T-cell (primary cell): ENCODE data around the gene NEU4. TPM values are rescaled to one million over a fixed set of nuclear protein-coding genes. Genes with fewer than 3 reads are reported as not detected.
A peak's percentile ranks its signal among the peaks of the same experiment; 100 is the strongest.
"Not testable (repeated sequence)": the region's sequence is repeated elsewhere in the genome, so short reads cannot be mapped to it uniquely, and the experiment has no call there.

Experiments
- ATAC-seq, 4 experiments: fragments of 200-7000 bp in 3 of 4; fragments of 150-1000 bp in 1 of 4; cut with Tn5 transposase; replicated peaks in 1 of 4; 1 replicate in 3 of 4; 2 replicates in 1 of 4; pipeline ENCODE4 v1.10.0; 2021; ENCODE audit warnings: moderate library complexity in 3 of 4, mild to moderate bottlenecking in 2 of 4, moderate number of reproducible peaks in 1 of 4
- CTCF ChIA-PET, 2 donors: fragments of 300-600 bp; sonication (Branson Sonifier 250); formaldehyde crosslinking; loops; one replicate each; lab custom pipeline; 2022; ENCODE audit warnings: antibody characterized with exemption in 2 of 2; lab: Charles Lee
- POLR2A ChIA-PET, 2 donors: fragments of 300-600 bp; sonication (Branson Sonifier 250); formaldehyde crosslinking; loops; one replicate each; lab custom pipeline; 2022; ENCODE audit warnings: antibody characterized with exemption in 2 of 2; lab: Charles Lee
- DNase-seq, 35 experiments: peaks; one replicate each; pipeline versions ENCODE4 v3.0.0 to v3.0.0-alpha.2; 2013 to 2023
- H3K27ac ChIP-seq: one replicate; pipeline ENCODE4 v1.5.1; 2013; ENCODE audit warnings: low read length
- H3K27me3 ChIP-seq, 2 experiments: replicated peaks in 1 of 2; 1 replicate in 1 of 2; 2 replicates in 1 of 2; pipeline versions ENCODE4 v1.6.1 to v1.7.0; 2013; ENCODE audit warnings: low read length in 1 of 2, mixed read lengths in 1 of 2; ENCODE audit not compliant: control insufficient read depth in 2 of 2, insufficient read depth in 2 of 2; ENCODE audit errors: extremely low read depth in 1 of 2
- H3K36me3 ChIP-seq, 2 donors: 1 replicate in 1 of 2; 2 replicates in 1 of 2; pipeline versions ENCODE4 v1.6.1 to v1.7.0; 2013; ENCODE audit warnings: low read length in 1 of 2; ENCODE audit not compliant: control insufficient read depth in 2 of 2, insufficient read depth in 1 of 2; ENCODE audit errors: extremely low read depth in 1 of 2
- H3K4me1 ChIP-seq, 2 experiments: 1 replicate in 1 of 2; 2 replicates in 1 of 2; pipeline versions ENCODE4 v1.6.1 to v1.7.0; 2013; ENCODE audit warnings: low read length in 2 of 2, mixed read lengths in 1 of 2; ENCODE audit not compliant: insufficient read depth in 2 of 2, control insufficient read depth in 1 of 2; ENCODE audit errors: extremely low read depth in 1 of 2
- H3K4me3 ChIP-seq, 2 donors: 1 replicate in 1 of 2; 2 replicates in 1 of 2; pipeline versions ENCODE4 v1.5.1 to v1.7.0; 2013; ENCODE audit warnings: mild to moderate bottlenecking in 2 of 2, low read length in 1 of 2, moderate library complexity in 1 of 2; ENCODE audit not compliant: control insufficient read depth in 1 of 2; ENCODE audit errors: extremely low read depth in 1 of 2
- H3K9me3 ChIP-seq: 2 replicates; pipeline ENCODE4 v1.7.0; 2013
- H3K27ac Mint-ChIP-seq, 2 donors: one replicate each; pipeline ENCODE4 v1.8.0; 2020 to 2021; ENCODE audit warnings: mild to moderate bottlenecking in 2 of 2, mixed read lengths in 2 of 2
- H3K27me3 Mint-ChIP-seq, 2 donors: one replicate each; pipeline ENCODE4 v1.8.0; 2021 to 2022; ENCODE audit warnings: mixed read lengths in 2 of 2
- H3K36me3 Mint-ChIP-seq: one replicate; pipeline ENCODE4 v1.8.0; 2021; ENCODE audit warnings: mixed read lengths
- H3K4me1 Mint-ChIP-seq, 3 donors: one replicate each; pipeline ENCODE4 v1.8.0; 2020 to 2022; ENCODE audit warnings: mixed read lengths in 3 of 3, mild to moderate bottlenecking in 1 of 3
- H3K4me3 Mint-ChIP-seq, 3 donors: one replicate each; pipeline ENCODE4 v1.8.0; 2020 to 2022; ENCODE audit warnings: mild to moderate bottlenecking in 3 of 3, mixed read lengths in 3 of 3, moderate library complexity in 3 of 3
- H3K9me3 Mint-ChIP-seq, 3 donors: one replicate each; pipeline ENCODE4 v1.8.0; 2020 to 2022; ENCODE audit warnings: mixed read lengths in 3 of 3
- WGBS: methylation state at CpG from one replicate; pipeline ENCODE4 v1.1.5; 2013; ENCODE audit warnings: missing lambda C conversion rate; ENCODE audit not compliant: insufficient coverage; 5-methylcytosine and 5-hydroxymethylcytosine counted together
- total RNA-seq, 35 experiments: library from RNA in 6 of 35; stranded (reverse) in 6 of 35; fragments of 120-200 nt in 1 of 35; gene quantifications; one replicate each; pipeline versions ENCODE4 v1.2.1 to v1.2.4 and lab custom pipeline; 2013 to 2026

The NEU4 gene
- total RNA-seq, 5 donors from 2014 or later (not counting 1 experiment from before 2014, with no cell fraction given): 0.26 to 1.6 (median 1.4) TPM; not detected in 2

DNA sequence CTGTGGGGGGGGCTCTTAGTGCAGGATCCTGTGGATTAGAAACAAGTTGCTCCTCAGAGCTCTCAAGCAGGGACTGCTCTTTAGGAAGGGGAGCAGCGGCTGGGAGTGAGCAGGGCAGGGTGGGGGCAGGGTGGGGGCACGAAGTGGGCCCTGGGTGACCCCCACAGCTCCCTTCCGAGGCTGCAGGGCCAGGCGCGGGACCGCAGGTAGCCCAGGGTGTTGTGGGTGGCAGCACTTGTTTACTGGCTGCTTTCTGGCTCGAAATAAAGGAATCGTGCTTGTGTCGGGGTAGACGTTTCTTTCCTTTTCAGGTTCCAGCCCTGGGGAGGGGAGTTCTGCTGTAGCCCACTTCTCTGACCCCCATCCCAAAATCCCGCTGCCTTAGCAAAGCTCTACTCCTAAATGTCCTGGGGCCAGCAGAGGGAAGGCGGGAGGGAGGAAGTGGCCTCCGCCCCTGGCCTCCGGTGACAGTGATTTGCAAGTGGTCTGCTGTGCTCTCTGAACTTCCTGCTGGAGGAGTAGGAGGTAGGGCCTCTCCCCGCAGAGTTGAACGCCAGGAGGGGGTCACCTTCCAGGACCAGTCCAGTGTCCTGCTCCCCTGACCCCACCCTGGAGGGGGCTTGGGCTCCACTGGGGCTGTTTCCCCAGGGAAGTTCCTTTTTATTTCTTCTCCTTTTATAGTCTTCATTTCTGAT, 8.3 kb downstream of the NEU4 start:
- no peak overlapping the region for H3K27ac Mint-ChIP-seq
- ATAC-seq: no peak
- DNase-seq: peak in 1 of 35 experiments; percentile 0
- H3K4me1 ChIP-seq: peaks cover 0 to 25% of the 10 kb centered on the region in 2 experiments
- H3K4me1 Mint-ChIP-seq: peaks cover 10 to 15% (median 13%) of the 10 kb centered on the region in 3 donors
- peak overlapping the region; percentile 18 for H3K27ac ChIP-seq
- no peaks in the 10 kb centered on the region for H3K9me3 Mint-ChIP-seq
- ChIA-PET CTCF (no interaction called here), POLR2A (no interaction called here)
- H3K9me3 ChIP-seq: no peaks in the 10 kb centered on the region
- H3K4me3 ChIP-seq: peak overlapping the region in 1 of 2 donors; percentile 10
- 20% methylated on average over 8 of the region's 16 CpGs for WGBS
- H3K4me3 Mint-ChIP-seq: peak overlapping the region in 1 of 3 donors; percentile 46
- H3K27me3 ChIP-seq: peaks cover 0 to 43% of the 10 kb centered on the region in 2 experiments
- H3K27me3 Mint-ChIP-seq: peaks cover 0 to 1% of the 10 kb centered on the region in 2 donors
- H3K36me3 Mint-ChIP-seq: no peaks in the 10 kb centered on the region
- no peaks in the 10 kb centered on the region for H3K36me3 ChIP-seq

DNA sequence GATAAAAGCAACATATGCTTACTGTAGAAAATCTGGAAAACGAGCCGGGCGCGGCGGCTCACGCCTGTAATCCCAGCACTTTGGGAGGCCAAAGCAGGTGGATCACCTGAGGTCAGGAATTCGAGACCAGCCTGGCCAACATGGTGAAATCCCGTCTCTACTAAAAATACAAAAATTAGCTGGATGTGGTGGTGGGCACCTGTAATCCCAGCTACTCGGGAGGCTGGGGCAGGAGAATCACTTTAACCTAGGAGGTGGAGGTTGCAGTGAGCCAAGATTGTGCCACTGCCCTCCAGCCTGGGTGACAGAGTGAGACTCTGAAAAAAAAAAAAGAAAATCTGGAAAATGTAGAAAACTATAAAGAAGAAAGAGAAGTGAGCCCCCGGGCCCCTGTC, 8.8 kb downstream of the NEU4 start:
- H3K27ac Mint-ChIP-seq, H3K4me3 ChIP-seq, ATAC-seq, POLR2A ChIA-PET, H3K27ac ChIP-seq, H3K27me3 Mint-ChIP-seq, H3K9me3 ChIP-seq, H3K36me3 ChIP-seq, H3K9me3 Mint-ChIP-seq, H3K36me3 Mint-ChIP-seq, CTCF ChIA-PET: not testable (repeated sequence)
- Histone ChIP-seq H3K4me1 (peaks cover 0 to 25% of the 10 kb centered on the region in 2 experiments), H3K27me3 (peaks cover 0 to 40% of the 10 kb centered on the region in 2 experiments)
- Mint-ChIP-seq H3K4me3 (peak overlapping the region in 1 of 3 donors; percentile 46), H3K4me1 (peaks cover 14 to 19% (median 18%) of the 10 kb centered on the region in 3 donors)
- DNase-seq: peak in 1 of 35 experiments; percentile 1
- 33% methylated on average over 1 of the region's 10 CpGs for WGBS

DNA sequence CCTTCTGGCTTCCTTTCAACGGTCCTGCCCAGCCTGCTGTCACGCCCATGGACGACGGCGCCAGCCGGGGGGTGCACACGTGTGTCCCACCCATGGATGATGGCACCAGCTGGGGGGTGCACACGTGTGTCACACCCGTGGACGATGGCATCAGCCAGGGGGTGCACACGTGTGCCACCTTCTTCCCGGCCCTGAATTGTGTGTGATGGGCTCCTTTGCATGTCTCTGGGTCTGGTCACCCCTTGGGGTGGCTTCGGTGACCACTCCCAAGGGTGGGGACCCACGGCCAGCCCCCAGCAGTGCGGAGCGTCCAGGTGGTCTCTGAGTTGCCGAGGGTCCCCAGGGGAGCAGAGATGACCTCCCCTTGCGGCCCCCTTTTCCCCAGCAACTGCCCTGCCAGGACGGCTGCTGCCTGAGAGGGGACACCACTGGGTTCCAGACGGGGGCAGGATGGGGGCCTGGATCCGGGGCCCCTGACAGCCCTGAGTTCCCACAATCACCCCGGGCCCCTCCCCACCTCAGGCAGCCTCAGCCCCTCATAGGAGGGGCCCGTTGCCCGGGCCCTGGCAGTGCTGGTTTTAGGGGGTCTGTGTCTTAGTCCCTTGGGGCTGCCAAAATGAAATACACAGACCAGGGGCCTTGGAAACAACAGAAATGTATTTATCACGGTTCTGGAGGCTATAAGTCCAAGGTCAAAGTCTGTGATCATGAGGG, 9.4 kb downstream of the NEU4 start:
- ATAC-seq (no peak), DNase-seq (peak in 2 of 35 experiments; percentile 1 to 8)
- Mint-ChIP-seq H3K4me1 (peaks cover 14 to 24% (median 21%) of the 10 kb centered on the region in 3 donors), H3K27me3 (peaks cover 0 to 1% of the 10 kb centered on the region in 2 donors), H3K27ac (no peak overlapping the region), H3K36me3 (no peaks in the 10 kb centered on the region), H3K9me3 (no peaks in the 10 kb centered on the region), H3K4me3 (no peak overlapping the region)
- Histone ChIP-seq H3K4me3 (no peak overlapping the region), H3K9me3 (no peaks in the 10 kb centered on the region), H3K27me3 (peaks cover 0 to 36% of the 10 kb centered on the region in 2 experiments), H3K4me1 (peaks cover 0 to 24% of the 10 kb centered on the region in 2 experiments), H3K36me3 (no peaks in the 10 kb centered on the region), H3K27ac (no peak overlapping the region)
- ChIA-PET POLR2A (no interaction called here), CTCF (no interaction called here)
- WGBS: 71% methylated on average over 19 of the region's 25 CpGs

DNA sequence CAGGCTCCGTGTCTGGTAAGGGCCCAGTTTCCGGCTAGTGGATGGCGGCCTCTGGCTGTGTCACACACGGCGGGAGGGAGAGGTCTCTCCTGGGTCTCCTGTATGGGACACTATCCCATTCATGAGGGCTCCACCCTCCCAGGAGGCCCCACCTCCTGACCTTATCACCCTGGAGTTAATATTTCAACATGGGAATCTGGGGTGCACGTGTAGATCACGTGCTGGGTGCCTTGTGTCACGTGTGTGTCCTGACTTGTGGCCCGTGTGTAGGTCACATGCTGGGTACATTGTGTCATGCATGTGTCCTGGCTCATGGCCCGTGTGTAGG, 9.9 kb downstream of the NEU4 start:
- H3K9me3 ChIP-seq: no peaks in the 10 kb centered on the region
- H3K36me3 ChIP-seq: no peaks in the 10 kb centered on the region
- POLR2A ChIA-PET: no interaction called here
- H3K4me3 ChIP-seq: no peak overlapping the region
- H3K4me3 Mint-ChIP-seq: no peak overlapping the region
- H3K27me3 ChIP-seq: peaks cover 0 to 34% of the 10 kb centered on the region in 2 experiments
- H3K27ac ChIP-seq: no peak overlapping the region
- ATAC-seq (no peak), DNase-seq (peak in 1 of 35 experiments; percentile 3)
- H3K27me3 Mint-ChIP-seq: peaks cover 0 to 4% of the 10 kb centered on the region in 2 donors
- 89% methylated on average over 5 of the region's 10 CpGs for WGBS
- peaks cover 14 to 24% (median 20%) of the 10 kb centered on the region in 3 donors for H3K4me1 Mint-ChIP-seq
- CTCF ChIA-PET: no interaction called here
- H3K36me3 Mint-ChIP-seq: no peaks in the 10 kb centered on the region
- no peaks in the 10 kb centered on the region for H3K9me3 Mint-ChIP-seq
- H3K4me1 ChIP-seq: peaks cover 0 to 21% of the 10 kb centered on the region in 2 experiments
- H3K27ac Mint-ChIP-seq: no peak overlapping the region

DNA sequence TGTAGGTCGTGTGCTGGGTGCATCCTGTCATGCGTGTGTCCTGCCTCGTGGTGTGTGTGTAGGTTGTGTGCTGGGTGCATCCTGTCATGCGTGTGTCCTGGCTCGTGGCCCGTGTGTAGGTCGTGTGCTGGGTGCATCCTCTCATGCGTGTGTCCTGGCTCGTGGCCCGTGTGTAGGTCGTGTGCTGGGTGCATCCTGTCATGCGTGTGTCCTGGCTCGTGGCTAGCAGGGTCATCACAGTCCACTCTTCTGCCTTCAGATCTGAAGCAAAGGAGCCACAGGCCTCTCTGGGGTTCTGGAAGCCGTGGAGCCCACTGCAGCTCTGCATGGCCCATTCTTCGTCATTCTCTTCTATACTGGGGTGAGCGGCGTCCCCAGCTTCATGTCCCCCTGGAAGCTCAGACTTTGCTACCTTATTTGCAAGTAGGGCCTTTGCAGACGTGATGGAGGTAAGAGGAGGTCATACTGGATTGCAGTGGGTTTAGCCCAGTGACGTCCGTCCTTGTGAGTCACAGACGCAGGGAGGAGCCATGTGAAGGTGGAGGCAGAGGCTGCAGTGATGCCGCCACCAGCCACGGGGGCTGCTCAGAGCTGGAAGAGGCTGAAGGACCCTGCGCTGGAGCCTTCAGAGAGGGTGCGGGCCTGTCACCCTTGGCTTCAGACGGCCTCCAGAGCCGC, 11.1 kb downstream of the NEU4 start:
- H3K36me3 Mint-ChIP-seq, H3K27ac ChIP-seq, H3K9me3 Mint-ChIP-seq, CTCF ChIA-PET, H3K27me3 Mint-ChIP-seq, POLR2A ChIA-PET, H3K27ac Mint-ChIP-seq, H3K9me3 ChIP-seq, H3K4me3 Mint-ChIP-seq, ATAC-seq, H3K4me3 ChIP-seq, H3K36me3 ChIP-seq: not testable (repeated sequence)
- H3K27me3 ChIP-seq: peaks cover 0 to 34% of the 10 kb centered on the region in 2 experiments
- WGBS: 87% methylated on average over 21 of the region's 27 CpGs
- H3K4me1 Mint-ChIP-seq: peaks cover 14 to 24% (median 19%) of the 10 kb centered on the region in 3 donors
- peak in 1 of 35 experiments; percentile 1 for DNase-seq
- peaks cover 0 to 21% of the 10 kb centered on the region in 2 experiments for H3K4me1 ChIP-seq

DNA sequence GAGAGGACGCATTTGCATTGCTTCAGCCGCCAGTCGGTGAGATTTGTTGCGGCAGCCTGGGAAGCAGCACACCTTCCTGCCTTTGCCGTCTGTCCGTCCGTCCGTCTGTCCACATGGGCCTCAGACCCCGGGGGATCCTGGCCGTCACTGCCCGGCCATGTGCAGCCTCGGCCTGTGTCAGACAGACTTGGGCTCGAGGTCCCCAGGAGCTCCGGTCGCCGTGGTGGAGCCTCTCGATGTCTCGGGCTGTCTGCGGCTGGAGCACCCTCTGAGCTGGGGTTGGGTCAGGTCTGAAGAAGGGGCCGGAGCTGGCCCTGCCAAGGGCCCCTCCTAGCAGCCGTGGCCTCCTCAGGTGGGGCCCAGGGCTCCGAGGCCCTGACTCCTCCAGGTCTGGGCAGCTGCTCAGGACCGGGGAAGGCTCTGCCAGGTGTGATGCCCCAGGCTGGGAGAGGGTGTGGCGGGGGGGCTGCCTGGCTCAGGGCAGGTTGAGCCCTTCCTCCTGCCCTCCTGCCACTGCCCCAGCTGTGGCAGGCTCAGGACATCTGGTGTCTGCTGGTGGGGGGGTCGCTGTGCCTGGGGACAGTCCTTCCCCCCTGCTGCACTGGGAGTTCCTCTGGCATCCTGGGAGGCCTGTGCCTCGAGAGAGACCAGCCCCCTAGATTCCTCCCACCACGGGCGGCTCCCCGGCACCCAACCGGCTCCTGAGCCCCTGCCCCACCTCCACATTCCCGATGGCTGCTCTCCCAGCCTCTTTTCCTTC, 11.8 kb downstream of the NEU4 start:
- DNase-seq (peak in 2 of 35 experiments; percentile 0 to 10), ATAC-seq (no peak)
- Histone ChIP-seq H3K9me3 (no peaks in the 10 kb centered on the region), H3K4me1 (peaks cover 0 to 21% of the 10 kb centered on the region in 2 experiments), H3K36me3 (no peaks in the 10 kb centered on the region), H3K27ac (no peak overlapping the region), H3K27me3 (peaks cover 0 to 34% of the 10 kb centered on the region in 2 experiments), H3K4me3 (no peak overlapping the region)
- H3K27me3 Mint-ChIP-seq: peaks cover 0 to 7% of the 10 kb centered on the region in 2 donors
- no peaks in the 10 kb centered on the region for H3K9me3 Mint-ChIP-seq
- H3K36me3 Mint-ChIP-seq: no peaks in the 10 kb centered on the region
- 95% methylated on average over 20 of the region's 31 CpGs for WGBS
- POLR2A ChIA-PET: no interaction called here
- peaks cover 14 to 24% (median 16%) of the 10 kb centered on the region in 3 donors for H3K4me1 Mint-ChIP-seq
- H3K4me3 Mint-ChIP-seq: peak overlapping the region in 1 of 3 donors; percentile 61
- no peak overlapping the region for H3K27ac Mint-ChIP-seq
- CTCF ChIA-PET: no interaction called here
